Fibroblast of mammary gland (primary cell): ENCODE measurements around the gene PANK1.

Experiments used
- DNase-seq: peaks from one replicate; pipeline ENCODE4 v3.0.0-alpha.2; 2010; ENCODE audit warnings: low read depth
- H3K4me3 ChIP-seq: 2 replicates; pipeline ENCODE4 v1.5.1; 2011; ENCODE audit warnings: low read depth, mild to moderate bottlenecking, low read length, moderate library complexity; ENCODE audit not compliant: control insufficient read depth
- TF ChIP-seq, protein P1 (sequence below): conservative IDR thresholded peaks from 2 replicates; pipeline ENCODE4 v1.5.1; 2011; ENCODE audit warnings: low read depth, low read length, inconsistent platforms; ENCODE audit not compliant: control insufficient read depth, insufficient read depth

Gene PANK1

DNA sequence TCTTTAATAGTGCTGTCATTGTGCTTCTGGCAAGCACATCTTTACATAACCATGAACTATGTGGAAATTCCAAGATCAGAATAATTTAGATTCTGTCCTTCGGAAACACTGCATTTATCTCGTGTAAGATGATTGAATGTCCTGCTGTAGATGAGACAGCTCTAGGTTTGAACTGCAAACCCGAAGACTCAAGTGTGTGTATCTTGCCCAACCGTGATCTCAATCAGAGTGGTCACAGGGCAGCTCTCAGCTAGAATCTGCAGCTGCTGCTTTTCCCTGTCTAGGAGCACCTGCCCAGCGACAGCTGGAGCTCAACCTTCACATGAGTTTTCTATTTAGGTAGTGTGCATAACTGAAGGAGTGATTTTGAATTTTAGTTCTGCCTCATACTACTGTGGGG lies 38.8 kb upstream of the PANK1 start:
- TF ChIP-seq, protein P1, sequence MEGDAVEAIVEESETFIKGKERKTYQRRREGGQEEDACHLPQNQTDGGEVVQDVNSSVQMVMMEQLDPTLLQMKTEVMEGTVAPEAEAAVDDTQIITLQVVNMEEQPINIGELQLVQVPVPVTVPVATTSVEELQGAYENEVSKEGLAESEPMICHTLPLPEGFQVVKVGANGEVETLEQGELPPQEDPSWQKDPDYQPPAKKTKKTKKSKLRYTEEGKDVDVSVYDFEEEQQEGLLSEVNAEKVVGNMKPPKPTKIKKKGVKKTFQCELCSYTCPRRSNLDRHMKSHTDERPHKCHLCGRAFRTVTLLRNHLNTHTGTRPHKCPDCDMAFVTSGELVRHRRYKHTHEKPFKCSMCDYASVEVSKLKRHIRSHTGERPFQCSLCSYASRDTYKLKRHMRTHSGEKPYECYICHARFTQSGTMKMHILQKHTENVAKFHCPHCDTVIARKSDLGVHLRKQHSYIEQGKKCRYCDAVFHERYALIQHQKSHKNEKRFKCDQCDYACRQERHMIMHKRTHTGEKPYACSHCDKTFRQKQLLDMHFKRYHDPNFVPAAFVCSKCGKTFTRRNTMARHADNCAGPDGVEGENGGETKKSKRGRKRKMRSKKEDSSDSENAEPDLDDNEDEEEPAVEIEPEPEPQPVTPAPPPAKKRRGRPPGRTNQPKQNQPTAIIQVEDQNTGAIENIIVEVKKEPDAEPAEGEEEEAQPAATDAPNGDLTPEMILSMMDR: no peak
- no peak for DNase-seq
- H3K4me3 ChIP-seq: no peak overlapping the region

GRCh38 chr10:89679986-89680385 lies 34.9 kb upstream of the PANK1 start:
- no peak overlapping the region for H3K4me3 ChIP-seq
- no peak for DNase-seq
- TF ChIP-seq, protein P1: no peak

DNA sequence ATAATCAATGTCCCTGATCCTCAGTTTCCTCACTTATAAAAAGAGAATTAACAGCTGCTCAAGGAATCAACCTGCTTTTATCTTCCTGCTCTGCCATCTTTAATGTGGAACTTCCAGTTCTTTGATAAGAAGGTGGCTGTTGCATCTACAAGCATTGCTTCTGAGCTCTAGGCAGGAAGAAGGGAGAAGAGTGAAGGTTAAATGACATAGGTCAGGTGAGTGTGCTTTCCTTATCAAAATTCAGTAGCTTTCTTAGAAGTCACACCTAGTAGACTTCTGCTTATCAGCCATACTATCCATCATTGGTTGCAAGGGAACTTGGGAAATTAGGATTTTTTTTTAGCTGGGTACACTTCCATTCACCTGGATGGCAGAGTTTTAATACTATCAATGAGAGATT lies 32.3 kb upstream of the PANK1 start:
- H3K4me3 ChIP-seq: no peak overlapping the region
- TF ChIP-seq, protein P1: no peak
- DNase-seq: no peak

GRCh38 chr10:89670926-89671325 lies 25.9 kb upstream of the PANK1 start:
- TF ChIP-seq, protein P1: no peak
- DNase-seq: no peak
- H3K4me3 ChIP-seq: no peak overlapping the region

- TF ChIP-seq, protein P1: no peak
- no peak overlapping the region for H3K4me3 ChIP-seq
- DNase-seq: no peak
These were observed 24.9 kb upstream of the PANK1 start for GRCh38 chr10:89669985-89670384.

- no peak for DNase-seq
- H3K4me3 ChIP-seq: no peak overlapping the region
- TF ChIP-seq, protein P1: no peak
These were observed 23.5 kb upstream of the PANK1 start for GRCh38 chr10:89668386-89669071.

- no peak overlapping the region for H3K4me3 ChIP-seq
- no peak for DNase-seq
- TF ChIP-seq, protein P1: no peak
These were observed 21.1 kb upstream of the PANK1 start for GRCh38 chr10:89666138-89666537.
